ENCODE data around the gene CSRNP3. TPM values are rescaled to one million over a fixed set of nuclear protein-coding genes. Genes with fewer than 3 reads are reported as not detected.

CSRNP3 gene
- total RNA-seq, 1 donor from 2014 or later = 14.6 TPM

DNA sequence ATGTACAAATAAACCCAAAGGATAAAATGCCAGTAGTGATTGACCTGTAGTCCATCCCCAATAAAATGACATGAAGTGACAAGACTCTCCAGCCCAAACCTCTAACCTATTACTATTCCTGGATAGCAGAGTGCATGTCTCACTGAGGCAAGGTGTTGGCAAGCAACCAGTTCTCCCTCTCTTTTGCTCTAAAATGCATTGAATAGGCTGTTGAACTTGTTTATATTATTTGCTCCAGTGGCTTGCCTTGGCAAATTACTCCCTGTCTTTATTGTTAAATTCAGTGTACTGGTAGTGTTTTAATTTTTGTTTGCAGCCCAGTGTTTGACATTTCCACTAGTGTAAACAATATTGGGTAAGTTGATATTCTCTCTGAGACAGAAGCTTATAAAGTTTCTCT, 70.5 kb downstream of the CSRNP3 start:
- H3K36me3 Mint-ChIP-seq (ENCODE audit: low read depth, unreplicated experiment) = no peaks in the 10 kb centered on the region
- no peaks in the 10 kb centered on the region for H3K27me3 Mint-ChIP-seq (ENCODE audit: unreplicated experiment)
- no peak for DNase-seq (ENCODE audit: low spot score)
- no peaks in the 10 kb centered on the region for H3K9me3 Mint-ChIP-seq (ENCODE audit: unreplicated experiment)
- peaks cover 43% of the 10 kb centered on the region for H3K4me1 Mint-ChIP-seq (ENCODE audit: unreplicated experiment)
- H3K27ac Mint-ChIP-seq (ENCODE audit: unreplicated experiment) = no peak overlapping the region
- H3K4me3 Mint-ChIP-seq (ENCODE audit: unreplicated experiment) = no peak overlapping the region
- TF ChIP-seq, protein P1, sequence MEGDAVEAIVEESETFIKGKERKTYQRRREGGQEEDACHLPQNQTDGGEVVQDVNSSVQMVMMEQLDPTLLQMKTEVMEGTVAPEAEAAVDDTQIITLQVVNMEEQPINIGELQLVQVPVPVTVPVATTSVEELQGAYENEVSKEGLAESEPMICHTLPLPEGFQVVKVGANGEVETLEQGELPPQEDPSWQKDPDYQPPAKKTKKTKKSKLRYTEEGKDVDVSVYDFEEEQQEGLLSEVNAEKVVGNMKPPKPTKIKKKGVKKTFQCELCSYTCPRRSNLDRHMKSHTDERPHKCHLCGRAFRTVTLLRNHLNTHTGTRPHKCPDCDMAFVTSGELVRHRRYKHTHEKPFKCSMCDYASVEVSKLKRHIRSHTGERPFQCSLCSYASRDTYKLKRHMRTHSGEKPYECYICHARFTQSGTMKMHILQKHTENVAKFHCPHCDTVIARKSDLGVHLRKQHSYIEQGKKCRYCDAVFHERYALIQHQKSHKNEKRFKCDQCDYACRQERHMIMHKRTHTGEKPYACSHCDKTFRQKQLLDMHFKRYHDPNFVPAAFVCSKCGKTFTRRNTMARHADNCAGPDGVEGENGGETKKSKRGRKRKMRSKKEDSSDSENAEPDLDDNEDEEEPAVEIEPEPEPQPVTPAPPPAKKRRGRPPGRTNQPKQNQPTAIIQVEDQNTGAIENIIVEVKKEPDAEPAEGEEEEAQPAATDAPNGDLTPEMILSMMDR (IDR thresholded peaks at IDR 0.05; ENCODE audit: unreplicated experiment) = no peak

DNA sequence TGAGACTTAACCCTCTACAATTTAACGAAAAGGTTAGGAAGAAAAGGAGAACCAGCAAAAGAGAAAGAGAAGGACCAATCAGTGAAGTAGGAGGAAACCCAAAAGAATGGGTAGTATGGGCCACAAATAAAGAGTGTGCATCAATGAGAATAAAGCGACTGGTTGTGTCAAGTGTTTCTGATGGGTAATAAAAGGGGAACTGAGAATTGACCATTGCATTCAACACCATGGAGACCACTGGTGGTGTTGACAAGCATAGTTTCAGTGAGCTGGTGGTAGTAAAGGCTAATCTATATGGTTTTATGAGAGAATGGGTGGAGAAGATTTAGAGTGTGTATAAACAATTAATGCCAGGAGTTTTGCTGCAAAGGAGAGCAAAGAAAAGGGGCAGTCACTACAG, 75.4 kb downstream of the CSRNP3 start:
- H3K27ac Mint-ChIP-seq (ENCODE audit: unreplicated experiment) = no peak overlapping the region
- no peak for DNase-seq (ENCODE audit: low spot score)
- H3K4me3 Mint-ChIP-seq (ENCODE audit: unreplicated experiment) = no peak overlapping the region
- no peaks in the 10 kb centered on the region for H3K36me3 Mint-ChIP-seq (ENCODE audit: low read depth, unreplicated experiment)
- peaks cover 4% of the 10 kb centered on the region for H3K4me1 Mint-ChIP-seq (ENCODE audit: unreplicated experiment)
- no peaks in the 10 kb centered on the region for H3K27me3 Mint-ChIP-seq (ENCODE audit: unreplicated experiment)
- H3K9me3 Mint-ChIP-seq (ENCODE audit: unreplicated experiment) = no peaks in the 10 kb centered on the region
- TF ChIP-seq, protein P1 (IDR thresholded peaks at IDR 0.05; ENCODE audit: unreplicated experiment) = no peak

DNA sequence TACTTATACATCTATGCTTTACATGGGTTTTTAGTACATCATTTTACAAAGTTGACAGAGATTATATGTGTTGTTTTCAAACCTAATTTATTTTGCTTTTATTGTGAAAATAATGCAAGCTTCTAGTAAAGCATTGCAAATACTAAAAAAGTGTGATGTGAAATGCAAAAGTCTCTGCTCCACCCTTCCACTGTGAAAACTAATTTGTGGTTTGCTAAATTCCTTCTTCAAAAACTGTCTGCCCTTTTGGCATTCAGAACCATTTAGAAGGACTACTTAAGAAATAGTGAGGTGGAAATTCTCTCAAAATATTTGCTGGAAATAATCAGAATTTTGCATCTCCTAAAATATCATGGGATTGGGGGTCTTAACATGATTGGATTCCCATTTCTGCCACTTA, 78.4 kb downstream of the CSRNP3 start:
- DNase-seq (ENCODE audit: low spot score) = no peak
- no peaks in the 10 kb centered on the region for H3K27me3 Mint-ChIP-seq (ENCODE audit: unreplicated experiment)
- H3K4me1 Mint-ChIP-seq (ENCODE audit: unreplicated experiment) = peaks cover 4% of the 10 kb centered on the region
- H3K9me3 Mint-ChIP-seq (ENCODE audit: unreplicated experiment) = no peaks in the 10 kb centered on the region
- H3K4me3 Mint-ChIP-seq (ENCODE audit: unreplicated experiment) = no peak overlapping the region
- TF ChIP-seq, protein P1 (IDR thresholded peaks at IDR 0.05; ENCODE audit: unreplicated experiment) = no peak
- H3K27ac Mint-ChIP-seq (ENCODE audit: unreplicated experiment) = no peak overlapping the region
- no peaks in the 10 kb centered on the region for H3K36me3 Mint-ChIP-seq (ENCODE audit: low read depth, unreplicated experiment)

DNA sequence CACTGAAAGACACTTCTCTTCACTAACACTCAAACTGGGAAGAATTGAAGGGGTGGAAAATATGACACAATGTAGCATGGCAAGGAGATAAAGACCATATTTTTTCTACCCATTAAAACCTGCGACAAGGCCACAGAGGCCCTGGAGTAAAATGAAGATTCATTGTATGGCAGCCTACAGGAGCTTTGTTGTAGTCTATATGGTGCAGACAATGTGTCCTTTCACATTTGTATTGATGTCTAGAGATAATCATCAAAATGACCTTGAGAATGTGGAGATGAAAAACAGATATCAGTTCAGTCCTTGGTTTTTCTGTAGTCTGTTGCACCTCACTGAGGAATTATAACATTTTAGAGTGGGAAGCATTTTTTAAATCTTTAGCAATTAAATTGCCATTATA, 80.1 kb downstream of the CSRNP3 start:
- DNase-seq (ENCODE audit: low spot score) = no peak
- TF ChIP-seq, protein P1 (IDR thresholded peaks at IDR 0.05; ENCODE audit: unreplicated experiment) = no peak
- Mint-ChIP-seq H3K27ac (ENCODE audit: unreplicated experiment) (no peak overlapping the region), H3K36me3 (ENCODE audit: low read depth, unreplicated experiment) (no peaks in the 10 kb centered on the region), H3K4me1 (ENCODE audit: unreplicated experiment) (peaks cover 4% of the 10 kb centered on the region), H3K4me3 (ENCODE audit: unreplicated experiment) (no peak overlapping the region), H3K9me3 (ENCODE audit: unreplicated experiment) (no peaks in the 10 kb centered on the region), H3K27me3 (ENCODE audit: unreplicated experiment) (no peaks in the 10 kb centered on the region)

DNA sequence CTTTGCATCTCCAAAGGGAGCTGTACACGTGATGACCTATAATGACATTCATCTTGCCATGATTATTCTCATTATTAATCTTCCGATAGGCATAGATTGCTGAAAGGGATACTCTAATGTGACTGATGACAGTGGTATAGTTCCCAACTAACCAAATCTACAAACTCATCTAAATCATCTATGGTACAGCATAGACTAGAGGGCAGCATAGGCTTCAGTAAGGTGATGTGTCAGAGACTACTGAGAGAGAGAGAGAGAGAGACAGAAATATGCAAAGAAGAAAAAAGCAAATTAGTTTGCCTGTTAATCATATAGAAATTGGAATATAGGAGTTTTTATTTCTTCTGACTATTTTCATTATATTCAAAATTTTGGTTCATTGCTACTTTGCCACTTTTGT, 89.3 kb downstream of the CSRNP3 start:
- H3K9me3 Mint-ChIP-seq (ENCODE audit: unreplicated experiment) = no peaks in the 10 kb centered on the region
- no peaks in the 10 kb centered on the region for H3K36me3 Mint-ChIP-seq (ENCODE audit: low read depth, unreplicated experiment)
- TF ChIP-seq, protein P1 (IDR thresholded peaks at IDR 0.05; ENCODE audit: unreplicated experiment) = no peak
- H3K27ac Mint-ChIP-seq (ENCODE audit: unreplicated experiment) = no peak overlapping the region
- no peaks in the 10 kb centered on the region for H3K27me3 Mint-ChIP-seq (ENCODE audit: unreplicated experiment)
- H3K4me3 Mint-ChIP-seq (ENCODE audit: unreplicated experiment) = no peak overlapping the region
- DNase-seq (ENCODE audit: low spot score) = no peak
- H3K4me1 Mint-ChIP-seq (ENCODE audit: unreplicated experiment) = peaks cover 3% of the 10 kb centered on the region
